Activated CD8-positive, alpha-beta memory T cell treated with anti-CD3 and anti-CD28 coated beads, Interleukin-2, amount 10 ng/mL, durations not matched to agents 7 days and 5 days (primary cell): ENCODE results near the gene TMEM212. TPM values are rescaled to one million over a fixed set of nuclear protein-coding genes. Genes with fewer than 3 reads are reported as not detected.
A peak's percentile ranks its signal among the peaks of the same experiment; 100 is the strongest.
"Not testable (repeated sequence)": the region's sequence is repeated elsewhere in the genome, so short reads cannot be mapped to it uniquely, and the experiment has no call there.

Experiments
- ATAC-seq: fragments of 150-1000 bp; cut with Tn5 transposase; one replicate; pipeline ENCODE4 v1.10.0; 2021; ENCODE audit warnings: moderate library complexity
- CTCF ChIA-PET: fragments of 350-600 bp; sonication (Branson Sonifier 250); formaldehyde crosslinking; loops from one replicate; lab custom pipeline; 2021; ENCODE audit warnings: antibody characterized with exemption; lab: Charles Lee
- DNase-seq: peaks from one replicate; pipeline ENCODE4 v3.0.0-alpha.2; 2020
- H3K27ac Mint-ChIP-seq: one replicate; pipeline ENCODE4 v1.8.0; 2021; ENCODE audit warnings: mild to moderate bottlenecking, mixed read lengths
- H3K27me3 Mint-ChIP-seq: one replicate; pipeline ENCODE4 v1.8.0; 2021; ENCODE audit warnings: mixed read lengths
- H3K36me3 Mint-ChIP-seq: one replicate; pipeline ENCODE4 v1.8.0; 2021; ENCODE audit warnings: mild to moderate bottlenecking, mixed read lengths
- H3K4me1 Mint-ChIP-seq: one replicate; pipeline ENCODE4 v1.8.0; 2021; ENCODE audit warnings: mixed read lengths
- H3K4me3 Mint-ChIP-seq: one replicate; pipeline ENCODE4 v1.8.0; 2021; ENCODE audit warnings: mild to moderate bottlenecking, moderate library complexity, mixed read lengths
- H3K9me3 Mint-ChIP-seq: one replicate; pipeline ENCODE4 v1.8.0; 2022; ENCODE audit warnings: low read depth, mixed read lengths
- total RNA-seq, 2 experiments: library from RNA; stranded (reverse); gene quantifications; one replicate each; pipeline ENCODE4 v1.2.3, GENCODE V29; 2021

Gene TMEM212
- total RNA-seq, 2 experiments from 2014 or later, result not detected

- H3K36me3 Mint-ChIP-seq, result peaks cover 2% of the 10 kb centered on the region
- CTCF ChIA-PET, result no interaction called here
- ATAC-seq, result no peak
These were observed 35.3 kb upstream of the TMEM212 start for GRCh38 chr3:171807806-171808205.

DNA sequence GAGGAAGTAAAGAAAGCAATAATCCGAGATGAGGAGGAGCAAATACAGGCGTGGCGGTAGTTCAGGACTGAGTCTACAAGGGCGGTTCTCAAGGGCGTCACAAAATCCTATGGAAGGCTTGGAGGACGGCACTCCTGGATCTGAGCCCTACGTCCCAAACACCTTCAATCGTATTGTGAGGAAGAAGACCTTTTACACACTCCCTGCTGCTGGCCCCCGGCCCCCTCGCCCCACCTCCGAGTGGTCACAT lies 33.6 kb upstream of the TMEM212 start:
- Mint-ChIP-seq H3K27me3 (peaks cover 46% of the 10 kb centered on the region), H3K36me3 (peaks cover 2% of the 10 kb centered on the region), H3K4me1 (peaks cover 24% of the 10 kb centered on the region), H3K27ac (peak overlapping the region; percentile 45), H3K9me3 (no peaks in the 10 kb centered on the region), H3K4me3 (peak overlapping the region; percentile 80)
- ATAC-seq (peak; percentile 16), DNase-seq (no peak)
- CTCF ChIA-PET, result interaction anchor here (1.3 to 1.4 kb wide), 3 partner anchors 19 to 37 kb away, joined by 3 to 5 read pairs (median 3); no protein-coding TSS in a partner anchor

More at GRCh38 chr3:171807806-171808205, 35.3 kb upstream of the TMEM212 start:
- H3K27me3 Mint-ChIP-seq, result peaks cover 42% of the 10 kb centered on the region
- H3K9me3 Mint-ChIP-seq, result no peaks in the 10 kb centered on the region
- no peak for DNase-seq
- no peak overlapping the region for H3K27ac Mint-ChIP-seq
- peaks cover 17% of the 10 kb centered on the region for H3K4me1 Mint-ChIP-seq
- no peak overlapping the region for H3K4me3 Mint-ChIP-seq

DNA sequence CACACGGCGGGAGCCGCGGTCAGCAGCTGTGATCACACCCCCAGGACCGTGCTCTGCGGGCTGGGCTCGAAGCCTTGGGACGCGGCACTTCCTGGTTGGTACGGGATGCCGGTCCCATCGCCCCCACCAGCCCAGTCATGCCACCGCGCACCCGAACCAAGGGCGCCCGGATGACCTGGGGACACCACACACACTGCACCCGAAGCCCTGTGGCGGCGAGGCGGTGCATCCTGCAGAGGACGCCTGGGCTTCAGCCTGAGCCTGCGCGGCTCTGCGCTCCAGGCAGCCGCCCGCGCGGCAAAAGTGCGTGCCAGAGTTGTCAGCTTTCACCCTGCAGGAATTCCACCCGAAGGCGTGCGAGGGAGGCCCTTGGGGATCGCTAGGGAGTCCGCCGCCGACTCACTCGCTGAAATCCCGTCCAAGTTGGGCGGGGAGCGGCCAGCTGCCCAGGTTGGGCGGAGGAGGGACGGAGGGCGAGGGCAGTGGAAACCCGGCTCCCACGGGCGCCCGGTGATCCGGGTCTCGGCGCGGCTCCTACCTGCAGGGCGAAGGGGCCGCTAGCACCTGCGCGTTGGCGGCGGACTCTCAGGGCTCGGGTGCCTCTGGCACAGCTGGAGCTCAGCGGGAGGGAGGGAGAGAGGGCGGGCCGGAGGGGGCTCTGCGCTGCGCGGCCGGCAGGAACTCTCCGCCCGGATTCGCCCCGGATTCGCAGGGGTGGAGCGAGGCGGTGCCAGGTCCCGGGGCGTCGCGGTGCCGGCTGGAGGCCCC lies 33.1 kb upstream of the TMEM212 start, which contains the start of gene PLD1:
Gene PLD1, minus strand, starts transcription at position 623 of the 768 bp plus-strand sequence. CDS start 72,432 bp downstream, outside the sequence.
- H3K27ac Mint-ChIP-seq, result peak within 1 kb of the TSS; percentile 45
- H3K27me3 Mint-ChIP-seq, result peaks cover 46% of the 10 kb centered on the region
- ATAC-seq, result peak; percentile 82
- peak within 1 kb of the TSS; percentile 80 for H3K4me3 Mint-ChIP-seq
- H3K36me3 Mint-ChIP-seq, result peaks cover 2% of the 10 kb centered on the region
- H3K9me3 Mint-ChIP-seq, result no peaks in the 10 kb centered on the region
- CTCF ChIA-PET, result interaction anchor here (1.3 to 1.5 kb wide), 4 partner anchors 18 to 315 kb away, joined by 3 to 5 read pairs (median 4); no protein-coding TSS in a partner anchor
- peaks cover 25% of the 10 kb centered on the region for H3K4me1 Mint-ChIP-seq
- peak; percentile 75 for DNase-seq

DNA sequence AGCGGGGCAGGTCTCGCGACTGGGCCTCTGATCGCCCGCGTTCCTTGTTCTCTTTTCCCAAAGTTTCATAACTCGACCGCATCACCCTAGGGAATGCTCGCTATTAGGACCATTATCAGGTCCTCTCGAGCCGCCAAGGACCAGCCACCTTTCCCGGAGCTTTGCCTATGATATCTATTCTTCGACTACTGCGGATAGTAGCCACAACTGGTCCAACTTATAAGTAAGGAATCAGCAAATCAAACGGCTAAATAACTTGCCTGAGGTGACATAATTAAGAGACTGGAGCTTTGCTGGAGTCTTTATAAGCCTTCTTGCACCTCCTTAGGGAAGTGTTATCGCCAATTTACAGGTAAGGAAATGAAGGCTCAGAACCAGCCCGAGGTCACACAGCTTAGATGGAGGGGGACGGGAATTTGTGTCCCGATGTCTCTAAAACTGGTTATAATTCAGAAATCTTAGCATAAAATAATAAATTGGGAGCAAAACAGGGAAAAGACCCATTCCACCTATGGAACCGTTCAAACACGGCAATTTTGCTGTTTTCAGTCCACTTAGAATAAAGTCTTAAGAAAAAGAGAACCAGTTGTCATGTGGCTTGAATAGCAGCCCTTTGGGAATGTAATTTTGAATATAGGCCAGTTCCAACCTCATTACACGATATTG lies 32.4 kb upstream of the TMEM212 start:
- CTCF ChIA-PET, result interaction anchor here (1.3 to 1.5 kb wide), 4 partner anchors 17 to 314 kb away, joined by 3 to 5 read pairs (median 4); no protein-coding TSS in a partner anchor
- Mint-ChIP-seq H3K36me3 (peaks cover 2% of the 10 kb centered on the region), H3K27me3 (peaks cover 48% of the 10 kb centered on the region), H3K4me1 (peaks cover 25% of the 10 kb centered on the region), H3K9me3 (no peaks in the 10 kb centered on the region), H3K27ac (no peak overlapping the region), H3K4me3 (peak overlapping the region; percentile 80)
- ATAC-seq (no peak), DNase-seq (no peak)

DNA sequence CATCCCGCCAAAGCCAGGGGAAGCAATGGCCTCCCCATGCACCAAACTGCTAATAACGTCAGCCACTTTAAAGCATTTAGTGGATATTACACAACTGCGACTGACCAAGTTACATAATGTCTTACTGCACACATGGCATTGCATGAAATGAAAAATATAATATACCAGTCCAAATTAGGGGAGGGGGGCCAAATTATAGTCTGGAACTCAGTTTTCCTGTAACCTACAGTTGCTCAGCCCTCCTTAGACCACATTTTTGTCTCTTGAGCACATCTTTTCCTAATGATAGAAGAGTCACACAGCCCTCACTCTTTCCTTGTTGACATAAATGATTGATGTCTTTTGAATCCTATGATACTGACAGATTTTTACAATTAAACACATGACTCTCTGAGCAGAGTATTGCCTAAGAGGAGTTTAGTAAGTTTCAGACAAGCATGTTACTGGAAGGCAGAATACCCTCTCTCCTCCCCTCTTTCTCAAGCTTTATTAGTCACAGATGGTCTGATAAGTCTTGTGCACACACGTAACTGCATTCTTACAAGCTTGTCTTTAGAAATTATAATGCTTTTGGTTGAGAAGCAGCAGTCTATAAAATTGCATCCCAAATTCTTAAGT lies 31.7 kb upstream of the TMEM212 start:
- Mint-ChIP-seq H3K36me3 (peaks cover 2% of the 10 kb centered on the region), H3K4me1 (peaks cover 25% of the 10 kb centered on the region), H3K27me3 (peaks cover 54% of the 10 kb centered on the region), H3K27ac (no peak overlapping the region), H3K9me3 (no peaks in the 10 kb centered on the region), H3K4me3 (no peak overlapping the region)
- ATAC-seq, result no peak
- DNase-seq, result no peak
- CTCF ChIA-PET, result interaction anchor here (1.5 kb wide), 2 partner anchors 23 to 314 kb away, joined by 3 to 4 read pairs; no protein-coding TSS in a partner anchor

GRCh38 chr3:171811913-171812335 lies 31.2 kb upstream of the TMEM212 start:
- Mint-ChIP-seq H3K36me3 (peaks cover 2% of the 10 kb centered on the region), H3K4me1 (peaks cover 21% of the 10 kb centered on the region), H3K27me3 (peaks cover 53% of the 10 kb centered on the region), H3K4me3 (no peak overlapping the region), H3K9me3 (no peaks in the 10 kb centered on the region), H3K27ac (no peak overlapping the region)
- DNase-seq (no peak), ATAC-seq (no peak)
- CTCF ChIA-PET, result interaction anchor here (1.5 kb wide), 1 partner anchor 22 kb away, joined by 3 read pairs; no protein-coding TSS in a partner anchor

GRCh38 chr3:171812811-171813210 lies 30.3 kb upstream of the TMEM212 start:
- peaks cover 21% of the 10 kb centered on the region for H3K4me1 Mint-ChIP-seq

DNA sequence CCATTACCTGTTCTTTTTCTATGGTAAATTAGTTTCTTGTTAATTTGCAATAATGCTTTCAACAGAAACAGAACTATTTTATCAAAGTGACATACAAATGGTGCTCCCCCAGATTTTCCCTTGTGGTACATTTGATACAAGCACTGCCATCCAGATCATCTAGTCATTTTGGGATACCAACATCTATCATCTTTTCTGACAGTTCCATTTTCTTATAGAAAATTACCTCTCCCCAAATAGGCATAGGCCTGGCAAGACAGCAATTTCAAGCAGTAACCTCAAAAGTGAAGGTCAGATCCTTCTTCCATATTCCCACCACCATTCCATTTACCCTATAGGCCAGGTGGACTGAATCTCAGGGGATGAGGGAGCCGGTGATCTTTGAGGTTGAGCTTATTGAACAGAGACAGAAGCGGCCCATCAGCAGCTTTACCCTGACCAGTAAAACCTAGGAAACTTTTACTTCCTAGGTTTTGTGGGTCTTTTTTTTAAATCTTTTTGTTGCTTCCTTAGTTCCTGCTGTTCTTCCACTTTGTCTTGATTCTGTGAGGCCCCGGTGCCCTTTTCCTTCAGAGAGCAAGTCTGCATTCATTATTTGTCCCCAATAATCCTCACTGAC lies 29.8 kb upstream of the TMEM212 start:
- no peak for DNase-seq
- H3K4me3 Mint-ChIP-seq, result no peak overlapping the region

More at GRCh38 chr3:171812811-171813210, 30.3 kb upstream of the TMEM212 start:
- CTCF ChIA-PET, result interaction anchor here (1.5 kb wide), 1 partner anchor 21 kb away, joined by 3 read pairs; no protein-coding TSS in a partner anchor
- H3K27ac Mint-ChIP-seq, result no peak overlapping the region
- DNase-seq (no peak), ATAC-seq (no peak)
- peaks cover 2% of the 10 kb centered on the region for H3K36me3 Mint-ChIP-seq
- H3K9me3 Mint-ChIP-seq, result no peaks in the 10 kb centered on the region
- H3K27me3 Mint-ChIP-seq, result peaks cover 46% of the 10 kb centered on the region
- no peak overlapping the region for H3K4me3 Mint-ChIP-seq

GRCh38 chr3:171813897-171814460 lies 29.2 kb upstream of the TMEM212 start:
- H3K36me3 Mint-ChIP-seq, result peaks cover 2% of the 10 kb centered on the region
- H3K4me3 Mint-ChIP-seq, result no peak overlapping the region
- no peaks in the 10 kb centered on the region for H3K9me3 Mint-ChIP-seq
- H3K27me3 Mint-ChIP-seq, result peaks cover 44% of the 10 kb centered on the region
- peaks cover 21% of the 10 kb centered on the region for H3K4me1 Mint-ChIP-seq
- CTCF ChIA-PET, result interaction anchor here (1.2 kb wide), 1 partner anchor 308 kb away, joined by 3 read pairs; no protein-coding TSS in a partner anchor
- H3K27ac Mint-ChIP-seq, result peak overlapping the region; percentile 60
- peak; percentile 16 for ATAC-seq
- DNase-seq, result peak; percentile 47

More for the DNA sequence above, 29.8 kb upstream of the TMEM212 start:
- Mint-ChIP-seq H3K27ac (no peak overlapping the region), H3K27me3 (peaks cover 45% of the 10 kb centered on the region), H3K36me3 (peaks cover 2% of the 10 kb centered on the region), H3K9me3 (no peaks in the 10 kb centered on the region), H3K4me1 (peaks cover 21% of the 10 kb centered on the region)
- no peak for ATAC-seq
- CTCF ChIA-PET, result interaction anchor here (1.2 kb wide), 1 partner anchor 309 kb away, joined by 3 read pairs; no protein-coding TSS in a partner anchor

DNA sequence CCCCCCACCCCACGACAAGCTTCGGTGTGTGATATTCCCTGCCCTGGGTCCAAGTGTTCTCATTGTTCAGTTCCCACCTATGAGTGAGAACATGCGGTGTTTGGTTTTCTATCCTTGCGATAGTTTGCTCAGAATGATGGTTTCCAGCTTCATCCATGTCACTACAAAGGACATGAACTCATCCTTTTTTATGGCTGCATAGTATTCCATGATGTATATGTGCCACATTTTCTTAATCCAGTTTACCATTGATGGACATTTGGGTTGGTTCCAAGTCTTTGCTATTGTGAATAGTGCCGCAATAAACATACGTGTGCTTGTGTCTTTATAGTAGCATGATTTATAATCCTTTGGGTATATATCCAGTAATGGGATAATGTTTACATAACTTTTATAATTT lies 28.5 kb upstream of the TMEM212 start:
- H3K4me3 Mint-ChIP-seq, DNase-seq, ATAC-seq, H3K36me3 Mint-ChIP-seq, CTCF ChIA-PET, H3K9me3 Mint-ChIP-seq, H3K27ac Mint-ChIP-seq: not testable (repeated sequence)
- H3K27me3 Mint-ChIP-seq, result peaks cover 43% of the 10 kb centered on the region
- peaks cover 14% of the 10 kb centered on the region for H3K4me1 Mint-ChIP-seq

- Mint-ChIP-seq H3K4me3 (no peak overlapping the region), H3K4me1 (peaks cover 8% of the 10 kb centered on the region), H3K27me3 (peaks cover 35% of the 10 kb centered on the region), H3K9me3 (no peaks in the 10 kb centered on the region), H3K36me3 (no peaks in the 10 kb centered on the region), H3K27ac (no peak overlapping the region)
- ATAC-seq (no peak), DNase-seq (no peak)
- CTCF ChIA-PET, result no interaction called here
These were observed 27.1 kb upstream of the TMEM212 start for GRCh38 chr3:171815973-171816595.
